Natural killer cell (primary cell): ENCODE measurements around the gene CCNDBP1. TPM values are rescaled to one million over a fixed set of nuclear protein-coding genes. Genes with fewer than 3 reads are reported as not detected.

Experiments used
- ATAC-seq, 3 donors: fragments of 150-1000 bp in 2 of 3; fragments of 200-7000 bp in 1 of 3; cut with Tn5 transposase; 1 replicate in 1 of 3; 2 replicates in 2 of 3; pipeline ENCODE4 v1.10.0; 2021; ENCODE audit warnings: mild to moderate bottlenecking in 2 of 3, moderate library complexity in 2 of 3
- DNase-seq, 2 donors: peaks; one replicate each; pipeline versions ENCODE4 v3.0.0 to v3.0.0-alpha.2; 2013 to 2021; ENCODE audit warnings: mixed read lengths in 1 of 2
- H3K27ac ChIP-seq: one replicate; pipeline ENCODE4 v1.5.1; 2013; ENCODE audit warnings: mild to moderate bottlenecking, low read length
- H3K27me3 ChIP-seq: one replicate; pipeline ENCODE4 v1.6.1; 2013; ENCODE audit warnings: low read length; ENCODE audit not compliant: control insufficient read depth, insufficient read depth
- H3K36me3 ChIP-seq: one replicate; pipeline ENCODE4 v1.6.1; 2013; ENCODE audit warnings: low read length; ENCODE audit not compliant: control insufficient read depth, insufficient read depth
- H3K4me1 ChIP-seq: one replicate; pipeline ENCODE4 v1.6.1; 2013; ENCODE audit warnings: low read length; ENCODE audit not compliant: control insufficient read depth, insufficient read depth
- H3K4me3 ChIP-seq: one replicate; pipeline ENCODE4 v1.5.1; 2013; ENCODE audit warnings: low read length
- H3K9me3 ChIP-seq: one replicate; pipeline ENCODE4 v1.6.1; 2013; ENCODE audit warnings: low read length; ENCODE audit not compliant: control insufficient read depth, insufficient read depth
- H3K27ac Mint-ChIP-seq, 2 donors: one replicate each; pipeline ENCODE4 v1.8.0; 2022; ENCODE audit warnings: mild to moderate bottlenecking in 2 of 2, mixed read lengths in 2 of 2, moderate library complexity in 1 of 2
- H3K27me3 Mint-ChIP-seq, 2 donors: one replicate each; pipeline ENCODE4 v1.8.0; 2022; ENCODE audit warnings: low read depth in 2 of 2, mixed read lengths in 2 of 2
- H3K36me3 Mint-ChIP-seq: one replicate; pipeline ENCODE4 v1.8.0; 2022; ENCODE audit warnings: mixed read lengths
- H3K4me1 Mint-ChIP-seq, 2 donors: one replicate each; pipeline ENCODE4 v1.8.0; 2022; ENCODE audit warnings: mixed read lengths in 2 of 2
- H3K4me3 Mint-ChIP-seq: one replicate; pipeline ENCODE4 v1.8.0; 2022; ENCODE audit warnings: mild to moderate bottlenecking, moderate library complexity, mixed read lengths
- H3K9me3 Mint-ChIP-seq, 2 donors: one replicate each; pipeline ENCODE4 v1.8.0; 2022; ENCODE audit warnings: mixed read lengths in 2 of 2
- CTCF ChIP-seq: fragments of 200-600 bp; IDR thresholded peaks from one replicate; pipeline ENCODE4 v1.8.0; 2022; ENCODE audit warnings: antibody characterized with exemption
- WGBS: methylation state at CpG from one replicate; pipeline ENCODE4 v1.1.7; 2013; ENCODE audit warnings: missing lambda C conversion rate; ENCODE audit not compliant: insufficient coverage; 5-methylcytosine and 5-hydroxymethylcytosine counted together
- intact Hi-C: fragments of 100-400 bp; cut with micrococcal nuclease; formaldehyde crosslinking; loops from one replicate; pipeline ENCODE4 v1.14.2; 2022
- total RNA-seq, 4 donors: library from RNA; stranded (reverse); fragments of 120-200 nt in 1 of 4; gene quantifications; one replicate each; pipeline versions ENCODE4 v1.2.3 to v1.2.4, GENCODE V29; 2013 to 2022

The CCNDBP1 gene
- total RNA-seq, 3 donors from 2014 or later (not counting 1 experiment from before 2014, with no cell fraction given), result 120 to 150 (median 129) TPM

- no peak for DNase-seq
- no peaks in the 10 kb centered on the region for H3K9me3 Mint-ChIP-seq
- ATAC-seq, result no peak
- H3K9me3 ChIP-seq, result no peaks in the 10 kb centered on the region
- no peak for TF ChIP-seq CTCF
- H3K27me3 Mint-ChIP-seq, result peaks cover 13 to 20% of the 10 kb centered on the region in 2 donors
- intact Hi-C loops, result no loop called here
- no peaks in the 10 kb centered on the region for H3K36me3 ChIP-seq
- H3K4me1 ChIP-seq, result no peaks in the 10 kb centered on the region
- H3K27me3 ChIP-seq, result no peaks in the 10 kb centered on the region
- no peak overlapping the region for H3K27ac Mint-ChIP-seq
- no peaks in the 10 kb centered on the region for H3K36me3 Mint-ChIP-seq
- no peak overlapping the region for H3K4me3 ChIP-seq
- 88% methylated on average over 5 of the region's 5 CpGs for WGBS
- no peak overlapping the region for H3K27ac ChIP-seq
- H3K4me3 Mint-ChIP-seq, result no peak overlapping the region
- H3K4me1 Mint-ChIP-seq, result peaks cover 0 to 6% of the 10 kb centered on the region in 2 donors
These were observed 20.9 kb downstream of the CCNDBP1 start for GRCh38 chr15:43206054-43206453.

- TF ChIP-seq CTCF, result no peak
- intact Hi-C loops, result no loop called here
- 93% methylated on average over 9 of the region's 9 CpGs for WGBS
- DNase-seq (no peak), ATAC-seq (no peak)
- no peaks in the 10 kb centered on the region for H3K9me3 ChIP-seq
- no peak overlapping the region for H3K4me3 ChIP-seq
- no peaks in the 10 kb centered on the region for H3K36me3 ChIP-seq
- H3K27me3 Mint-ChIP-seq, result peaks cover 13 to 20% of the 10 kb centered on the region in 2 donors
- no peak overlapping the region for H3K4me3 Mint-ChIP-seq
- no peaks in the 10 kb centered on the region for H3K27me3 ChIP-seq
- no peak overlapping the region for H3K27ac ChIP-seq
- no peak overlapping the region for H3K27ac Mint-ChIP-seq
- no peaks in the 10 kb centered on the region for H3K4me1 ChIP-seq
- H3K4me1 Mint-ChIP-seq, result peaks cover 0 to 6% of the 10 kb centered on the region in 2 donors
- no peaks in the 10 kb centered on the region for H3K36me3 Mint-ChIP-seq
- H3K9me3 Mint-ChIP-seq, result no peaks in the 10 kb centered on the region
These were observed 21.8 kb downstream of the CCNDBP1 start for GRCh38 chr15:43207024-43207423.

- no peaks in the 10 kb centered on the region for H3K9me3 ChIP-seq
- H3K27me3 ChIP-seq, result no peaks in the 10 kb centered on the region
- Mint-ChIP-seq H3K27me3 (peaks cover 13 to 20% of the 10 kb centered on the region in 2 donors), H3K27ac (no peak overlapping the region), H3K4me1 (peaks cover 0 to 6% of the 10 kb centered on the region in 2 donors), H3K36me3 (no peaks in the 10 kb centered on the region), H3K9me3 (no peaks in the 10 kb centered on the region), H3K4me3 (no peak overlapping the region)
- H3K36me3 ChIP-seq, result no peaks in the 10 kb centered on the region
- no peak overlapping the region for H3K27ac ChIP-seq
- no peak overlapping the region for H3K4me3 ChIP-seq
- no peaks in the 10 kb centered on the region for H3K4me1 ChIP-seq
- intact Hi-C loops, result no loop called here
- no peak for ATAC-seq
- WGBS, result 73% methylated on average over 23 of the region's 23 CpGs
- TF ChIP-seq CTCF, result no peak
- no peak for DNase-seq
These were observed 23.1 kb downstream of the CCNDBP1 start for GRCh38 chr15:43208052-43209002.
